Measurements from ENCODE around the gene RAB3C. TPM values are rescaled to one million over a fixed set of nuclear protein-coding genes. Genes with fewer than 3 reads are reported as not detected.

The RAB3C gene
- total and polyA plus RNA-seq, 10 donors, result 0.06 to 2.0 (median 0.21) TPM; not detected in 2

GRCh38 chr5:58825441-58825840, 242.6 kb downstream of the RAB3C start:
- Histone ChIP-seq H3K27ac (no peak overlapping the region), H3K36me3 (no peaks in the 10 kb centered on the region), H3K9me3 (no peaks in the 10 kb centered on the region), H3K4me1 (no peaks in the 10 kb centered on the region), H3K4me3 (no peak overlapping the region), H3K27me3 (replicated peaks in 1 of 7) (no peaks in the 10 kb centered on the region)
- no peak for DNase-seq
- TF ChIP-seq POLR2A (IDR thresholded peaks at IDR 0.05) (no peak), POLR2AphosphoS5 (IDR thresholded peaks at IDR 0.05) (no peak), CTCF (IDR thresholded peaks at IDR 0.05 in 8 of 11, conservative IDR thresholded peaks at IDR 0.05 in 3 of 11) (no peak)
- 59 to 88% (median 82%) methylated on average over 2 of the region's 2 CpGs for WGBS, 5 donors
- intact Hi-C loops (cut with DNase I; ENCODE audit: low total_unique reads), result no loop called here

DNA sequence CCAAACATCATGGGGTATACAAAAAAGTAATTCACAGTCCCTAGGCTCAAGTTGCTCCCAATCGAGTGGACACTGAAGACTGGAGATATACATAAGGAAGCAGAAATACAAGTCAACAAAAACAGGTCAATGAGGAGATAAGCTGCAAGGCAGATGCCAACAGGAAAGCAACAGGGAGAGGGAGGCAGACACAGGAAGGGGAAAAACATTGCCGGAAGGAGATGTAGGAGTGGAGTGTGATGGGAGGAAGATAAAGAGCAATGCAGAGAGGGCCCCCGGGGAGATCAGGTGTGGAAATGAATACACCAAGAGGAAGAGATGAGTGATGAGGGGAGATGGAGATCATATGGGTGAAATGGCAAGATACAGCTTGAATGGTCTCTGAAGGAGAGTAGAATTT, 243.0 kb downstream of the RAB3C start:
- intact Hi-C loops (cut with DNase I; ENCODE audit: low total_unique reads), result no loop called here
- H3K4me1 ChIP-seq, result no peaks in the 10 kb centered on the region
- H3K4me3 ChIP-seq, result no peak overlapping the region
- WGBS, 5 donors, result 41 to 59% (median 54%) methylated on average over 3 of the region's 3 CpGs
- TF ChIP-seq POLR2AphosphoS5 (IDR thresholded peaks at IDR 0.05) (no peak), POLR2A (IDR thresholded peaks at IDR 0.05) (no peak), CTCF (IDR thresholded peaks at IDR 0.05 in 8 of 11, conservative IDR thresholded peaks at IDR 0.05 in 3 of 11) (no peak)
- H3K27me3 ChIP-seq (replicated peaks in 1 of 7), result no peaks in the 10 kb centered on the region
- H3K9me3 ChIP-seq, result no peaks in the 10 kb centered on the region
- DNase-seq, result no peak
- no peaks in the 10 kb centered on the region for H3K36me3 ChIP-seq
- H3K27ac ChIP-seq, result no peak overlapping the region

- 44 to 67% (median 60%) methylated on average over 2 of the region's 2 CpGs for WGBS, 5 donors
- intact Hi-C loops (cut with DNase I; ENCODE audit: low total_unique reads), result no loop called here
- Histone ChIP-seq H3K4me3 (no peak overlapping the region), H3K27me3 (replicated peaks in 1 of 7) (no peaks in the 10 kb centered on the region), H3K36me3 (no peaks in the 10 kb centered on the region), H3K4me1 (no peaks in the 10 kb centered on the region), H3K27ac (no peak overlapping the region), H3K9me3 (no peaks in the 10 kb centered on the region)
- TF ChIP-seq CTCF (IDR thresholded peaks at IDR 0.05 in 8 of 11, conservative IDR thresholded peaks at IDR 0.05 in 3 of 11) (no peak), POLR2AphosphoS5 (IDR thresholded peaks at IDR 0.05) (no peak), POLR2A (IDR thresholded peaks at IDR 0.05) (no peak)
- no peak for DNase-seq
Measured at GRCh38 chr5:58827463-58827862, 244.6 kb downstream of the RAB3C start.

DNA sequence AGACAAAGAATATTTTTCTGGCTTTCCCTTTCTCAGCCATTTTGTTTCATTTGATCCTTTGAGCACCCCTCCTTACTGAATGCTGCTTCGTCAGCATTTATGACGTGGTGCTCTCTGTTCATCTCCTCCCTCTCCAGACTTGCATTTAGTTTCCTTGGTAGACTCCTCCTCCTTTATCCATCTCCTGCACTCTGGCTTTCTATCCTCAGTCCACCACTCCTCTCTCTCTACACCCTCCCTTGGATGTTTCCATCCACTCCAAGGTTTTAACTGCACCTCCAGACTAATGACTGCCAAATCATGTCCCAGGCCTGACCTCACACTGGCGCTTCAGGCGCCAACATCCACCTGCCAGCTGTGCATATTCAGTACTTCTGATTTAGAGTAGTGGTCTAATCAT, 245.4 kb downstream of the RAB3C start:
- Histone ChIP-seq H3K27me3 (replicated peaks in 1 of 7) (no peaks in the 10 kb centered on the region), H3K27ac (no peak overlapping the region), H3K4me3 (no peak overlapping the region), H3K9me3 (no peaks in the 10 kb centered on the region), H3K36me3 (no peaks in the 10 kb centered on the region), H3K4me1 (no peaks in the 10 kb centered on the region)
- intact Hi-C loops (cut with DNase I; ENCODE audit: low total_unique reads), result no loop called here
- DNase-seq, result no peak
- WGBS, 5 donors, result 84 to 93% (median 88%) methylated on average over 4 of the region's 4 CpGs
- TF ChIP-seq POLR2A (IDR thresholded peaks at IDR 0.05) (no peak), POLR2AphosphoS5 (IDR thresholded peaks at IDR 0.05) (no peak), CTCF (IDR thresholded peaks at IDR 0.05 in 8 of 11, conservative IDR thresholded peaks at IDR 0.05 in 3 of 11) (no peak)

Measured in spleen (tissue), 11 donors.